HEK293 (cell line): ENCODE measurements around the gene CDK14.

Experiments used
- ZBTB21 ChIP-seq: fragments of 450-650 bp; formaldehyde crosslinking; IDR thresholded peaks from 2 replicates; pipeline ENCODE4 v1.5.1; 2017; ENCODE audit warnings: missing biosample characterization, missing genetic modification characterization
- ZFP3 ChIP-seq: fragments of 450-650 bp; formaldehyde crosslinking; IDR thresholded peaks from 2 replicates; pipeline ENCODE4 v1.5.1; 2016; ENCODE audit warnings: low read depth, missing biosample characterization, missing genetic modification characterization
- ZNF112 ChIP-seq: fragments of 450-650 bp; formaldehyde crosslinking; IDR thresholded peaks from 2 replicates; pipeline ENCODE4 v1.5.0; 2017; ENCODE audit warnings: missing biosample characterization, missing genetic modification characterization
- ZNF274 ChIP-seq, 2 experiments: fragments of 200-500 bp in 1 of 2; fragments of 450-650 bp in 1 of 2; sonication (Bioruptor generic) in 1 of 2; formaldehyde crosslinking in 1 of 2; IDR thresholded peaks; 2 replicates each; pipeline versions ENCODE4 v1.5.1 to v1.6.1; 2014 to 2016; ENCODE audit warnings: borderline replicate concordance in 1 of 2, inconsistent platforms in 1 of 2, low read length in 1 of 2, missing biosample characterization in 1 of 2, missing genetic modification characterization in 1 of 2

DNA sequence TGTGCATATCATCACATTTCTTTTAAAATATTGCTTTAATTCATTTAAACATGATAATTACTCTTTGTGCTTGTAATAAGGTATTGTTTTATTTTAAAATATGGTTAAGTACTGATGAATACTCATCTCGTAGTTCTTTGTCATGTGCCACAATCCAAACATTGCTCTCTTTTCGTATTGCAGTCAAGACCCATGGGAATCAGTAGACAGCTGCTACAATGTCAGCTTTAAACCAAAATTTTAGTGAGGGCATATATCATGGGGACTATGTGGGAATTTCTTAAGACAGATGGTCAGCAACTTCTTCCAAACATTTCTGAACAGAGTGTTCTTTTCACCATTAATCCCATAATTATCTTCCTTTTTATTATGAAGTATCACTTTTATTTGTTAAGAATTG is 590.9 kb downstream of the CDK14 start:
- TF ChIP-seq ZFP3 = no peak
- TF ChIP-seq ZNF274 (IDR thresholded peaks at IDR 0.05; ENCODE audit: low read length) = no peak
- no peak for TF ChIP-seq ZNF274 (tag by site-specific recombination; IDR thresholded peaks at IDR 0.05; ENCODE audit: borderline replicate concordance)
- no peak for TF ChIP-seq ZBTB21
- TF ChIP-seq ZNF112 = no peak
